Fibroblast of gingiva (primary cell): ENCODE results near the gene RASL10B.
A peak's percentile ranks its signal among the peaks of the same experiment; 100 is the strongest.
"Not testable (repeated sequence)": the region's sequence is repeated elsewhere in the genome, so short reads cannot be mapped to it uniquely, and the experiment has no call there.

Source experiments
- DNase-seq: peaks from one replicate; pipeline ENCODE4 v3.0.0-alpha.2; 2011; ENCODE audit warnings: low read depth

Gene RASL10B

DNA sequence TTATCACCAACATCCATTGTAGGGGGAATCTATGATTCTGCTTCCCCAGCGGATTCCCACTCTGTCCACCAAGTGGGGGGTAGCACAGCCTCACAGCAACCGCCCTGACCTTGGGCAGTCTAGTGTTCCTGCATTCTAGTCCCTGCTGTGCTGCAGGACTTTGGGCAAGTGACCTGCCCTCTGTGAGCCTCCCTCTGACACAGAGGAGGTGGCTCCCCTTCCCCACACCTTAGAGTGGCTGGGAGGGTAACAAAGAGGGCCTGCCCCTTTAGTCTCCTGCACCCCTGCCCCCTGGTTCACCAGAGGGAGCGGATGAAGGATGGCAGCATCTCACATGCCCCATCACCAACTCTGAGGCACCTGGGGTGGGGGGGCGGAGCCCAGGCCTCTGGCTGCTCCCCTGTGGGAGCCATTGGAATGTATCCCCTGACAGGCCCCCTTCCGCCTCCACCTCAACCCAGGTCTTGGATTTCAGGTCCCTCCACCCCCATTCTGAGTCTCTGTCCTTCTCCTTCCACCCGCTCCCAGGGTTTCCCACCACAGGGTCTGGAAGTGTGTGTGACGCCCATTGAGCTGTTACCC, 11.5 kb downstream of the RASL10B start:
- no peak for DNase-seq

DNA sequence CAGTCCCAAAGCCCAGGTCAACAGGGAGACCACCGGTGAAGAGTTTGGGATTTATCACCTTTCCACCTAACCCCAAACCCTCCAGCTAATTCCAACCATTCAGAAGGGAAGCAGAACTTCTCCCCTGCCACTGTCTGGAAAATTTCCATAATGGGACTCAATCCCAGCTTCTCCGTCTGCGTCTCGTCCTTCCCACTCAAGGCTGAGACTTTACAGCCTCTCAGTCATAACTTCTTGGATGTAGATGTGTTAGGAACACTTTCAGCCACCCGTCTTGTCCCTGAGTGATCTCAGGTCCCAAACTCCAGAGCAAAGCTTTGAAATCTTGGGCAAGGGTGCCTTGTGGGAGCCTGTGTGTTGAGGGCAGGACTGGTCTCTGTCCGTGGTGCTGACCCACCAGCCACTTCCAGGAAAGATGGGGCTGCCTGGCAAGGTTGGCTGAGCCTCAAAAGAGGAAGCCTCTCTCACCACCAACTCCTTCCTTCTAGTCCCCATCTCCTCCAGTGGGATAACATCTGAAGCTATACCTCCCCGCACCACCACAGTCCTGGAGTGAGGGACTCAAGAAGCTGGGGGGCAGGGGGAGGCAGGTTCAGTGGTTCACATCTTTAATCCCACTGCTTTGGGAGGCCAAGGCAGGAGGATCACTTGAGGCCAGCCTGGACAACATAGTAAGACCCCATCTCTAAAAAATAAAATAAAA, 12.3 kb downstream of the RASL10B start:
- DNase-seq: peak; percentile 26

- no peak for DNase-seq
Measured at GRCh38 chr17:35744830-35745229, 13.4 kb downstream of the RASL10B start.

GRCh38 chr17:35745246-35745645, 13.8 kb downstream of the RASL10B start:
- DNase-seq: no peak

DNA sequence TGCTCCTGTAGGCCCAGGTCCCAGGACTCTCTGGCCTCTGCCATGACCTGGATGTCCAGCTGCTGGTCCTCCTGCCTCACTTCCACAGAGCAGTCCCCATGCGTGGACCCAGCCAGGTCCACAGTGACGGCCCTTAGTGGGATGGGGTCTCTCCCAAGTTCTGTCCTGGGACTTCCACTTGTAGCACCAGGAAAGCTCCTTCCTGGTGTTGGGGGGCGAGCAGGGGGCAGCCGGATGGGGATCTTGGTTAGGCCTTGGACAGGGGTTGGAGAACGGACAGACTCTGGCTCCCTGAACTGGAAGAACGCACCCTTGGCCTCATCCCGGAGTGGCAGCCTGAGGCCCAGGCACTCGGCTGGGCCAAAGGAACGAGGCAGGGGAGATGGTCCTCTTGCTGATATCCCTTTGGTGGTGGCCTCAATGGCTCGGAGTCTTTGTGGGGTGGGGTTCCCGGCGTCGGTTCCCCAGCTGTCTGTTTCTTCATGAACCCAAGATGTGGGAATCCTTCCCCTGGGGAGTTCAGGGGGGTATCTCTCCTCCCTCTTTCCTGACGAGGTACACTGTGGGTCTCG, 14.4 kb downstream of the RASL10B start:
- DNase-seq: no peak

DNA sequence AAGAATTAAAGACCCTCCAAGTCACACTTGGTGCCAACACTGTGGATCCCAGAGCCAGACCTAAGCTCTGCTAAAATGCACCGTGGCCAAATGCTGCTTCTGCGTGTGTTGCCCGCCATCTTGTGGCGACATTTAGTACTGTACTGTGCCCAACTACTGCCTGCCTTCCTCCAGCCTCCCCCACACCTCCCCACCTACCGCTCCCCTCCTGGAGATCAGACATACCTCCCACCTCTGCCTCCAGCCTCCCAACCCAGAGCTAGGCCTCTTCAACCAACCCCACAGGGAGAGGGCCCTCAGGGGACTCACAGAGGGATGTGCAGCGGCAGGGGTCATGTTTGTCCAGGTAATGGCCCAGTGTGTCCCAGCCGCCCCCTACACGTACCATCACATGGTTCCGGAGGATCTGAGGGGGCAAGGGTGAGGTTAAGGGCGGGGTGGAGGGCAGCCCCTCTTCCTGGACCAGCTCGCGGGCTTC, 16.1 kb downstream of the RASL10B start:
- DNase-seq: peak; percentile 65

DNA sequence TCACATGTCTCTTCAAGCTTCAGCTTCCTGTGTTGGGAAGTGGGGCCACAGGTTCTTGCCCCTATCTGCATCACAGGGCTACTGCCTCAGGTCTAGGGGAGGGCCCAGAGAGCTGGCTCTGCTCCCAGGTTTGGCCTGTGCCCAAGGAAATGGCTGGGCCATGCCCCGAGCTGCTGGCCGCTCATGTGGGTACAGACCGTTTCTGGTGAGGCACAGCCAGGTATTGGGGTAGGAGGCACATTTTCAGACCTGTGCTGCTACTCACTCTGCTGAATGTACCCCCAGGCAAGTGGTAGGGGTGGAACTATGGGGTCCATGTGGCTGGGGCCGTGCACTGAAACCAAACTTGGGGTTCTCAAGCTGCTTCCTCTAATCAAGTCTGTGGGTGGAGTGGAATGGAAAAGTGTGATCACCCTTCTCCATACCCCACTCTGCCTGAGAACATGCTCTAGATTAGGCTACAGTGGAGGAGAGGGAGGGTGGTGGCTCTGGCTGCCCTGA, 17.0 kb downstream of the RASL10B start:
- DNase-seq: no peak

DNA sequence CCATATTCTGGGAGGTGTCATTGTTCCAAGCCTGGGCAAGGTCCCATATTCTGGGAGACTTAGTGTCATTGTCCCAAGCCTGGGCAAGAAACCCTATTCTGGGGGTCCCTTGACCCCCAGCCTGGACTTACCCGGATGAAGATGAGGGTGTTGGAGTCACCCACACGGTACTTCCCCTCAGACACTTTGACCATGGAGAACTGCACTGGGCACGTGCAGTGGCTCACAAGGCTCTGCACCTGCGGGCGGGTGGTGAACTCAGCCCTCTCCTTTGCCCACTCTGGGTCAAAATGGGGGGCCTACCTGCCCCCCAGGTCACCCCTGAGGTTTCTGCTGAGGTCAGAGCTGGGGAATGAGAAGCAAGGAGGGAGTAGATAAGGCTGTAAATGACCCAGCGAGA, 17.5 kb downstream of the RASL10B start:
- DNase-seq: no peak

- DNase-seq: no peak
Measured at GRCh38 chr17:35749560-35750412, 18.3 kb downstream of the RASL10B start.

DNA sequence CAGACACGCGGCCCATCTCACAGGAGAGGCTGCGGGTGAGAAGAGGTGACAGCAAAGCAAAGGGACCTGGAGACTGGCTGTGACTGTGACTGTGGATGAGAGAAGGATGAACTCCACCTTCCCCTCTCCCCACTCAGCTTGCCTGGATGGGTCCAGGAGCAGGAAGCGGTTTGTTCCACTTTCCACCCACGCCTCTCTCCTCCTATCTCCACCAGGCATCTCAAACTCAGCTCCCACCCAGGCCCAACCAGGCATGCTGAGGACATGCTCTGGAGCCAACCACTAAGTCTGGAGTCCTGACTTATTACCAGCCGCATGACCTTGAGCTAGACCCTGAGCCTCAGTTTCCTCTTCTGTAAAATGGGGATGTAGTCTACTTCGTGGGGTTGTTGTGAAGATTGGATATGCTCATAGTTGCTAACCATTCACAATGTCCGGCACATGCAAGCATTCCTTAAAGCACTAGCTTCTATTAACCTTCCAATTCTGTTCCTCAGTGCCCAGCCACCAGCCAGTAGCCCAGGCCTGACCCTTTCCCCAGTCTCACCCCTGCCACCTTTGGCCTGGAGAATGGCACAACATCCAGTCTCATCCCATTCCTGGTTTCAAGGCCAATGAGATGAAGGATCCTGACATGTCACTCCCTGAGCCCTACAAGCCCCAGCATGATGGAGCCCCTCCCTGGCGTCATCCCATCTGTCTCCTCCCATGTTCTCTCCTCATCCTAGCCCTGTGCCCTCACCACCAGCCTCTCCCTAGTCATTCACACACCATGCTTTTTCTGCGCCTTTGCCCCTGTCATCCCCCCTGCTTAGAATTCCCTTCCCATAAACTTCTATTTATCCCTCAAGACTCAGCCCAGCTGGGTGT, 19.3 kb downstream of the RASL10B start:
- no peak for DNase-seq

DNA sequence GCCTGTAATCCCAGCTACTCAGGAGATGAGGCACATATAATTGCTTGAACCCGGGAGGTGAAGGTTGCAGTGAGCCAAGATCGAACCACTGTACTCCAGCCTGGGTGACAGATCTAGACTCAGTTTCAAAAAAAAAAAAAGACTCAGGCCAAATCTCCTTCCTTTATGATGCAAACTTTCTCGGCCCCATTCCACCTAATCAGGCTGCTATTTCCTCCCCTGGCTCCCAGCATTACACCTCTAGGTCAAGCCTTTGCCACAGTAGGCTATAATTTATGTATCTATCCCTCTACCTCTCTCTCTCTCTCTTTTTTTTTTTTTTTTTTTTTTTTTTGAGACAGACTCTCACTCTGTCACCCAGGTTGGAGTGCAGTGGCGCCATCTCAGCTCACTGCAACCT, 20.1 kb downstream of the RASL10B start:
- DNase-seq: not testable (repeated sequence)

DNA sequence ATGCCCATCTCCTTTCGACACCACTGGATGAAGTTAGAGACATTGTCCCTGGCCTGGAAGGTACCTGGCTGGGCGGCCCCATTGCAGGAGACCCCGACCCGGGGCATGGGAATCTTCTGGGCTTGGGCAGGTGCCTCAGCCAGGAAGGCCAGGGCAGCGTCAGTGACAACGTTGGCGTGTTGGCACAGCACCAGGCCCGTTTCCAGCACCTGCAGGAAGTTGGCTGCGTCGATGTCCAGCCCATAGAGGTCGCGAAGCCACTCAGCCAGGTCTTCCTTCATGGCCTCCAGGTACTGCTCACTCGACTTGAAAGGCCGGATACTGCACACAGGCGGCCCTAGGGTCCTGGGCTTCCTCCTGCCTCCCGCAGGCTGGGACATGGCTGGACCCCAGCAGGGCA, 21.0 kb downstream of the RASL10B start:
- no peak for DNase-seq

DNA sequence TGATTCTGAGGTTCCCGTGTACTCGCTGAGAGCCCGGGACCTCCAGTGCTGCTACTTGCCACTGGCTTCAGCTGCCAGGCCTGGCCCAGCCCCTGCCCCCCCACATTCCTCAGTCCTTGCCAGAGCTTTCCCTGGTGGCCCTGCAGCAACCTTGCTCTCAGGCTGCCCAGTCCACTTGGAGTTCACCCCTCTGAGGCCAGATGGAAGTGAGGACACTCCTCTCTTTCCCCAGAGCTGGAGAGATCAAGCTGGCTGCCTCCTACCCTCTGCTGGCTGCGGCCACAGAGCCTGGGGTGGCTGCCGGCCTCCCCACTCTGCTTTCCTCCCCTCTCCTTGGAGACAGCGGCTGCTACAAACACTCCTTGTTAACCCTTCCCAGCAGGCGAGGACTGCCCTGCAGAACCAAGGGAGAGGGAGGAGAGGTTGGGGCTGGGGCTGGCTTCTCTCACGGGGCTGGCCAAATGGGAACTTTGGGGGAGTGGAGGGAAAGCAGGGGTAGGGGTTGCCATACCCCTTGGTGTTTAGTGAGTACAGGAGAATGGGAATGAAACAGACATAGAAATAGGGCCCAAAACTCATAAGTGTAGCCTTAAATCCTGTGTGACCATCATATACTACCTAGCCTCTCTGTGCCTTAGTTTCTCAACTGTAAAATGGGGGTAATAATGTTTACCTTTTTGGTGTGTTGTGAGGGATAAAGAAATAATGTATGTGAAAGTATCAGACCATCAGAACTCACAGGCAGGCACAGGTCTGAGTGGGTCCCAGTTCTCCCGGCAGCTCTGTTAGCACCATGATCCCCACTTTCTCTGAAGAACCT, 21.7 kb downstream of the RASL10B start, which contains the start of gene GAS2L2:
Gene GAS2L2 (minus strand): TSS at position 295 of the 820 bp plus-strand sequence. CDS start 389 bp downstream, outside the sequence.
- peak; percentile 21 for DNase-seq

DNA sequence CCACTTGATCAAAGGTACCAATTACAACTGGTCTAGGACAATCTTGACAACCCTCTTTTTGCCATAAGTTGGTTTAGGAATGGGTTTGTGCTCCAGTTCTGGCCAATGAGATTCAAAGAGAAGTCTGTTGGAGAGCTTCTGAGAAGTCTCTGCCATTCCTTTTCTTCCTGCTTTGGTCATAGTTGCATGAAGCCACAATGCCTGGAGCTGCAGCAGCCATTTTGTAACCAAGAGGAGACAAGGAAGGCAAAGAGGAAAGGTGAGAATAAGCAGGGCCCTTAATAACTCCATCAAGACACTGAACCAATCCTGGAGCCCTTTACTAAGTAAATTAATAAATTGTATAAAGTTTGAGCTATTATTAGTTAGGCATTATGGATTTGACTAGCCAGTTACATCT, 25.8 kb downstream of the RASL10B start:
- no peak for DNase-seq

DNA sequence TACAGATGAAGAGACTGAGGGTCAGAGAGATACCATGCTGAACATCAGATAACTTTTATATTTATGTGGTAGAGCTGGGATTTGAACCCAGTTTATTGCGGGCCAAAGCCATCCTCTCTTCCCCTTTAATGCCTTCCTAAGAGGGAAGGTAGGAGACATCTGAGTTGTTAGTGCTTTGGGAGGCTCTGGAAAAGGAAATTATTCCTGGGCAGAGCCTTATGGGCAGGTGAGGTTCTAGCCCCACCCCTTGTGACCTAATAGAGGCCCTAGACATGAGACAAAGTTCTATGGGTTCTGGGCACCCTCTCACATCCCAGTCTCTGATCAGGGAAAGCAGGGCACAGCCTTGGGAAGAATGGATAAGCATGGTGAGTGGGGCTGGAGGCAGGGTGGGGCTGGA, 29.1 kb downstream of the RASL10B start, which contains the start of gene C17orf50:
Gene C17orf50 (plus strand): TSS at position 301 of the 400 bp plus-strand sequence. CDS start 55 bp downstream, at position 356.
- DNase-seq: no peak

GRCh38 chr17:35761601-35762000, 30.2 kb downstream of the RASL10B start:
- DNase-seq: no peak

GRCh38 chr17:35763767-35764122, 32.3 kb downstream of the RASL10B start:
- no peak for DNase-seq

DNA sequence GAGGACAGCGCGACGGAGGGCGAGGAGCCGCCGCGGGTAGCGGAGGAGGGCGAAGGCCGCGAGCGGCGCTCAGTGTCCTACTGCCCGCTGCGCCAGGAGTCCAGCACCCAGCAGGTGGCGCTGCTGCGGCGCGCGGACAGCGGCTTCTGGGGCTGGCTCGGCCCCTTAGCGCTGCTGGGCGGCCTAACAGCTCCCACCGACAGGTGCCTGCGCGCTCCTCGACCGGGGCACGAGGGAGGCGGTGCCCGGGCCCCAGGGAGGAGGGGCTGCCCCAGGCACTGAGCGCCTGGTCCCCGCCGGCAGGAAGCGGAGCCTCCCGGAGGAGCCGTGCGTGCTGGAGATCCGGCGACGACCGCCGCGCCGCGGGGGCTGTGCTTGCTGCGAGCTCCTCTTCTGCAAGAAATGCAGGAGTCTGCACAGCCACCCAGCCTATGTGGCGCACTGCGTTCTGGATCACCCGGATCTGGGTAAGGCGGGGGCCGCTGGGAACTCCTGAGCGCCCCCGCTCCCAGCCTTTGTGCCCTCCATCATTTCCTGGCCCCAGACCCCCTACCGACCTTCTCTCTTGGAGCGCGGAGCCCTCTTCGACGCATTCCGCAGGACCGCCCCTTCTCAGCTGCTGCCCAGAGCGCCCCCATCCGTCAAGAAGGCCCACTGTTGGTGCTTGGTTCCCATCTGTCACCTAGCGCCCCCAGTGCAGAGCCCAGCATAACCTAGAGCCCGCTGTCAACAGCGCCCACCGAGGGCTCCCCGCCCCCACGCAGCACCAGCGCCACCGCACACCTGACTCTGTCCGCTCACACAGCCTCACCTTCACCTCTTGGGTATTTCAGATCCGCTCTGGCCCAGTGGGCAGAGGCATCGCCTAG, 32.9 kb downstream of the RASL10B start:
- peak; percentile 62 for DNase-seq

GRCh38 chr17:35765086-35765710, 33.8 kb downstream of the RASL10B start:
- DNase-seq: no peak
